Psoas muscle (tissue), 8 donors: ENCODE data around the gene GHR. TPM values are rescaled to one million over a fixed set of nuclear protein-coding genes. Genes with fewer than 3 reads are reported as not detected.

Experiments used
- ATAC-seq, 4 donors: fragments of 200-7000 bp; cut with Tn5 transposase; one replicate each; pipeline ENCODE4 v1.9.1; 2020; ENCODE audit warnings: moderate library complexity in 3 of 4, mild to moderate bottlenecking in 2 of 4
- DNase-seq, 2 donors: peaks; one replicate each; pipeline ENCODE4 v3.0.0-alpha.2; 2020
- H3K27ac ChIP-seq: fragments of 200-600 bp; one replicate; pipeline ENCODE4 v1.8.0; 2022
- H3K27me3 ChIP-seq, 3 donors: fragments of 200-600 bp in 1 of 3; one replicate each; pipeline versions ENCODE4 v1.6.1 to v1.8.0; 2013 to 2022; ENCODE audit warnings: low read length in 2 of 3, mild to moderate bottlenecking in 2 of 3, moderate library complexity in 1 of 3; ENCODE audit not compliant: insufficient read depth in 3 of 3
- H3K36me3 ChIP-seq, 2 donors: fragments of 200-600 bp in 1 of 2; one replicate each; pipeline versions ENCODE4 v1.6.1 to v1.8.0; 2013 to 2022; ENCODE audit warnings: low read depth in 1 of 2, mild to moderate bottlenecking in 1 of 2, moderate library complexity in 1 of 2; ENCODE audit not compliant: insufficient read depth in 1 of 2
- H3K4me1 ChIP-seq: fragments of 200-600 bp; one replicate; pipeline ENCODE4 v1.8.0; 2022
- H3K4me3 ChIP-seq: fragments of 200-600 bp; one replicate; pipeline ENCODE4 v1.8.0; 2022; ENCODE audit warnings: mild to moderate bottlenecking
- H3K9me3 ChIP-seq: fragments of 200-600 bp; one replicate; pipeline ENCODE4 v1.8.0; 2022
- WGBS, 3 donors: extraction: QIAGEN DNeasy Blood & Tissue Kit; methylation state at CpG; one replicate each; pipeline versions ENCODE4 v1.1.6 to v1.1.7; 2013; 5-methylcytosine and 5-hydroxymethylcytosine counted together
- intact Hi-C, 2 donors: fragments of 100-400 bp; cut with DNase I; formaldehyde crosslinking; loops; one replicate each; pipeline versions ENCODE4 v1.11.0 to v1.14.2; 2022
- polyA plus RNA-seq, 3 donors: library from polyadenylated mRNA; stranded (reverse); fragments of 200-250 nt; gene quantifications; one replicate each; pipeline ENCODE4 v1.2.3, GENCODE V29; 2013
- total RNA-seq, 4 donors: library from RNA; stranded (reverse); fragmentation: NEBNext Ultra II Directional in 2 of 4; extraction: Animal tissue kit (Norgen Biotek cat#: 25700) in 2 of 4; gene quantifications; one replicate each; pipeline versions ENCODE4 v1.2.1 to v1.2.4, GENCODE V29; 2021 to 2023
- TF ChIP-seq, protein P1 (sequence below): fragments of 200-600 bp; IDR thresholded peaks from one replicate; pipeline ENCODE4 v1.8.0; 2022; ENCODE audit warnings: antibody characterized with exemption
- donor health status: healthy with polysubstance abuse.
- donor health status: DM: no; HTN: no; CAD: no; lungs with moderate emphysema.
- donor health status: Bipolar disorder and iron deficiency.
- donor health status: healthy.
- donor health status: DM: yes; HTN: yes; CAD: no.
- donor health status: DM: no; HTN: no; CAD: no.
- donor health status: DM: no; HTN: no; CAD: no.
- donor health status: DM: yes; HTN: yes; CAD: no.

Gene GHR
- total and polyA plus RNA-seq, 7 donors = 12.4 to 60.3 (median 32.1) TPM

DNA sequence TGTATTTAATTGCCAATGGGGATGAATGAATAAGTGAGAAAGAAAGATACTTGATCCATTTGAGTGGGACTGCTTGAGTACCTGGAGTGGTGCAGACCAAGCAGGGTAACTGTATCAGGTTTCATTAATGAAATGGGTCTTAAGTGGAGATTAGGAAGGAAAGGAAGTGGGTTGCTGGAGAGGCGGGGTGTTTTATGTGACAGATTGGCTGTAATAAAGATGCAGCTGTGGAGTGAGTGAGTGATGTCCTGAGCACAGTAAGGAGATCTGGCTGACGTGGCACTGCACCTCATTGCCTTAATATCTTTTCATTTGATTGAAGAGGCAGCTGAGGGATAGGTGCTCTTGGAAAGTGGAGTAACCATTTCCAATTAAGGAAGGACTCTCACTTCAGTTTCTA is 172.4 kb downstream of the GHR start:
- peak; percentile 27 to 63 for DNase-seq
- Histone ChIP-seq H3K27ac (peak overlapping the region; percentile 82), H3K4me1 (peaks cover 66% of the 10 kb centered on the region), H3K9me3 (no peaks in the 10 kb centered on the region), H3K36me3 (no peaks in the 10 kb centered on the region), H3K4me3 (no peak overlapping the region), H3K27me3 (no peaks in the 10 kb centered on the region)
- TF ChIP-seq, protein P1, sequence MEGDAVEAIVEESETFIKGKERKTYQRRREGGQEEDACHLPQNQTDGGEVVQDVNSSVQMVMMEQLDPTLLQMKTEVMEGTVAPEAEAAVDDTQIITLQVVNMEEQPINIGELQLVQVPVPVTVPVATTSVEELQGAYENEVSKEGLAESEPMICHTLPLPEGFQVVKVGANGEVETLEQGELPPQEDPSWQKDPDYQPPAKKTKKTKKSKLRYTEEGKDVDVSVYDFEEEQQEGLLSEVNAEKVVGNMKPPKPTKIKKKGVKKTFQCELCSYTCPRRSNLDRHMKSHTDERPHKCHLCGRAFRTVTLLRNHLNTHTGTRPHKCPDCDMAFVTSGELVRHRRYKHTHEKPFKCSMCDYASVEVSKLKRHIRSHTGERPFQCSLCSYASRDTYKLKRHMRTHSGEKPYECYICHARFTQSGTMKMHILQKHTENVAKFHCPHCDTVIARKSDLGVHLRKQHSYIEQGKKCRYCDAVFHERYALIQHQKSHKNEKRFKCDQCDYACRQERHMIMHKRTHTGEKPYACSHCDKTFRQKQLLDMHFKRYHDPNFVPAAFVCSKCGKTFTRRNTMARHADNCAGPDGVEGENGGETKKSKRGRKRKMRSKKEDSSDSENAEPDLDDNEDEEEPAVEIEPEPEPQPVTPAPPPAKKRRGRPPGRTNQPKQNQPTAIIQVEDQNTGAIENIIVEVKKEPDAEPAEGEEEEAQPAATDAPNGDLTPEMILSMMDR = no peak
- intact Hi-C loops = no loop called here
- ATAC-seq = peak; percentile 85 to 89 (median 88)
- WGBS, 3 donors = 20 to 32% (median 29%) methylated on average over 2 of the region's 2 CpGs

DNA sequence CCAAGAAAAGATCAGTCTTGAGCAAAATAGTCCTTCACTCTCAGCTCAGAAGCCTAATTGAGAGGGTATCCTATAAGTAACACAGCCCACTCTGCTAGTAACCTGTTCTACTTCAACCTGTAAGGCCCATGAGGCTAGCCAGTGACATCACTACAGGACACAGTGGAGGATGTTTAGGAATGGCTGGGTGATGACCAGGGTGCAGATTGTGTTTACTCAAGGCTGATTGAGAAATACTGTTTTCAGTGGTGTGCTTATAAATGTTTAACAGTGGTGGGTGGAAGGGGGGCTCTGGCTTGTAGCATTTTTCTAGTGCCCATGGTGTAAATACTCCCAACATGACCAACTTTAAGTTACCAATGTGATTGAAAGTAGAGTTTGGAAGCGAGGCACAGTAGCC is 173.6 kb downstream of the GHR start:
- H3K4me3 ChIP-seq = no peak overlapping the region
- no peaks in the 10 kb centered on the region for H3K36me3 ChIP-seq
- ATAC-seq = no peak
- 99 to 100% (median 100%) methylated on average over 1 of the region's 1 CpG for WGBS, 3 donors
- no peak for DNase-seq
- peaks cover 54% of the 10 kb centered on the region for H3K4me1 ChIP-seq
- H3K9me3 ChIP-seq = no peaks in the 10 kb centered on the region
- peak overlapping the region; percentile 82 for H3K27ac ChIP-seq
- H3K27me3 ChIP-seq = no peaks in the 10 kb centered on the region
- intact Hi-C loops = no loop called here
- TF ChIP-seq, protein P1 = no peak

DNA sequence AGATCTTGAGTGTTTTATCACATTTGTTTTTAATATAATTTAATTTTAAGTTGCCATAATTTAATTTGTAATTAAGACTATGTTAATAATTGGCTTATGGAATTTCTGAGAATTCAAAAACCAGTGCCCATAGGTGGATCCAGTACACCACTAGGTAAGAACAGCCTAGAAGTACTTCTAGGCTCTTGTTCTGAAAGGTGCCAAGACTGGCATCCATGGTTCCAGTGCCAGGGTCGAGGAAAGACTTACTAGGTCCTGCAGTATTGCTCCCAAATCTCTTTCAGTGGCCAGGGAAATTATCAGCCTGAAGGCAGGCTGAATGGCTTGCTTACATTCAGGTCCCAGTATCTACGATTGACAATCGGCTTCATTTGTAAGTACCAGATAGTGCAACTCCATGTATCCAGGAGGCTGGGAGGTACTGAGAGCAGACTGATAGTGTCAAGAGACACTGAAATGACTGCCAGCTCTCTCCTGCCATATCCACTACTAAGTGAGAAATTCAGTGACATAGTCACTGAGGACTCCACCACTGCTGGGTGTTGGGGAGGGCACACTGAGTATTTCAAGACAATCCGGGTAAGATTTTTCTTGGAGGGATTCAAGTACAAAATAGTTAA is 174.2 kb downstream of the GHR start:
- 82 to 96% (median 84%) methylated on average over 4 of the region's 4 CpGs for WGBS, 3 donors
- TF ChIP-seq, protein P1 = no peak
- DNase-seq = no peak
- H3K27ac ChIP-seq = peak overlapping the region; percentile 82
- H3K9me3 ChIP-seq = no peaks in the 10 kb centered on the region
- intact Hi-C loops = no loop called here
- H3K36me3 ChIP-seq = no peaks in the 10 kb centered on the region
- no peak overlapping the region for H3K4me3 ChIP-seq
- no peaks in the 10 kb centered on the region for H3K27me3 ChIP-seq
- peaks cover 53% of the 10 kb centered on the region for H3K4me1 ChIP-seq
- peak in 2 of 4 donors; percentile 30 to 31 for ATAC-seq

DNA sequence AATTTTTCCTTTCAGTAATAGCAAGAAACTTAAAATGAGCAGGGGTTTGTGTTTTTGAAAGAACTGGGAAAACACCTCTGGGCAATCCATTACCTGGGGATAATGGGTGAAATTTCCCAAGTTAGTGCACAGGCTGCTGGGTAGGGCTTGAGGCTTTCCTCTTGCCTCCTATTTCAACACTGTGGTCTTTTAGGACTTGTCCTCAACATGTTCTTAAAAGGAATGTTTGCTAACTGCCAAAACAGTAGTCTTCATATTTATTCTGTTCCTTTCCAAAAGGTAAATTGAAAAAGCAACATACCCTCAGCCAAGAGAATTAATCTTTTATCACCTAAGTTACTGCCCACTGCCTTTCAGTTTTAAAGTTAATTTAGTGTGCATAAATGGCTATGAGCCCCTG is 175.1 kb downstream of the GHR start:
- no peak overlapping the region for H3K4me3 ChIP-seq

More for the DNA sequence above, 175.1 kb downstream of the GHR start:
- intact Hi-C loops = no loop called here
- H3K36me3 ChIP-seq = no peaks in the 10 kb centered on the region
- TF ChIP-seq, protein P1 = no peak
- no peaks in the 10 kb centered on the region for H3K9me3 ChIP-seq
- ATAC-seq (no peak), DNase-seq (no peak)
- H3K27ac ChIP-seq = peak overlapping the region; percentile 82
- no peaks in the 10 kb centered on the region for H3K27me3 ChIP-seq
- H3K4me1 ChIP-seq = peaks cover 53% of the 10 kb centered on the region
